Measurements from ENCODE around the gene RPL36AL. TPM values are rescaled to one million over a fixed set of nuclear protein-coding genes. Genes with fewer than 3 reads are reported as not detected.

RPL36AL gene
- total RNA-seq, 1 donor from 2014 or later = 237 TPM

- H3K36me3 Mint-ChIP-seq (ENCODE audit: low read depth) = peaks cover 58% of the 10 kb centered on the region
- peaks cover 66% of the 10 kb centered on the region for H3K4me1 Mint-ChIP-seq (ENCODE audit: low read depth)
- peaks cover 3% of the 10 kb centered on the region for H3K27me3 Mint-ChIP-seq (ENCODE audit: insufficient read depth)
- intact Hi-C loops (cut with micrococcal nuclease) = loop anchor here (10.0 kb wide), 1 partner anchor 1251 kb away; the partner anchor contains the start of gene NIN
- no peaks in the 10 kb centered on the region for H3K9me3 Mint-ChIP-seq
- peak overlapping the region; percentile 93 for H3K4me3 Mint-ChIP-seq
- H3K27ac Mint-ChIP-seq = peak overlapping the region; percentile 73
- no peak for DNase-seq (ENCODE audit: low spot score)
These were observed 36.8 kb downstream of the RPL36AL start for GRCh38 chr14:49583629-49584028.

- H3K4me1 Mint-ChIP-seq (ENCODE audit: low read depth) = peaks cover 61% of the 10 kb centered on the region
- H3K27ac Mint-ChIP-seq = peak overlapping the region; percentile 15
- DNase-seq (ENCODE audit: low spot score) = no peak
- no peaks in the 10 kb centered on the region for H3K9me3 Mint-ChIP-seq
- intact Hi-C loops (cut with micrococcal nuclease) = loop anchor here (10.0 kb wide), 1 partner anchor 1252 kb away; the partner anchor contains the start of gene NIN
- peaks cover 3% of the 10 kb centered on the region for H3K27me3 Mint-ChIP-seq (ENCODE audit: insufficient read depth)
- peaks cover 66% of the 10 kb centered on the region for H3K36me3 Mint-ChIP-seq (ENCODE audit: low read depth)
- peak overlapping the region; percentile 93 for H3K4me3 Mint-ChIP-seq
These were observed 38.1 kb downstream of the RPL36AL start for GRCh38 chr14:49582113-49582977.

- Mint-ChIP-seq H3K27me3 (ENCODE audit: insufficient read depth) (peaks cover 3% of the 10 kb centered on the region), H3K4me1 (ENCODE audit: low read depth) (peaks cover 54% of the 10 kb centered on the region), H3K4me3 (no peak overlapping the region), H3K27ac (peak overlapping the region; percentile 16), H3K9me3 (no peaks in the 10 kb centered on the region), H3K36me3 (ENCODE audit: low read depth) (peaks cover 71% of the 10 kb centered on the region)
- no peak for DNase-seq (ENCODE audit: low spot score)
- intact Hi-C loops (cut with micrococcal nuclease) = loop anchor here (10.0 kb wide), 1 partner anchor 1253 kb away; the partner anchor contains the start of gene NIN
These were observed 39.0 kb downstream of the RPL36AL start for GRCh38 chr14:49581209-49582112.

GRCh38 chr14:49579841-49580240, 40.6 kb downstream of the RPL36AL start:
- no peak for DNase-seq (ENCODE audit: low spot score)
- H3K27ac Mint-ChIP-seq = peak overlapping the region; percentile 4
- H3K4me3 Mint-ChIP-seq = no peak overlapping the region
- peaks cover 50% of the 10 kb centered on the region for H3K4me1 Mint-ChIP-seq (ENCODE audit: low read depth)
- intact Hi-C loops (cut with micrococcal nuclease) = loop anchor here (10.0 kb wide), 1 partner anchor 1255 kb away; the partner anchor contains the start of gene NIN
- peaks cover 56% of the 10 kb centered on the region for H3K36me3 Mint-ChIP-seq (ENCODE audit: low read depth)
- H3K27me3 Mint-ChIP-seq (ENCODE audit: insufficient read depth) = no peaks in the 10 kb centered on the region
- H3K9me3 Mint-ChIP-seq = no peaks in the 10 kb centered on the region

GRCh38 chr14:49578141-49578540, 42.3 kb downstream of the RPL36AL start:
- Mint-ChIP-seq H3K36me3 (ENCODE audit: low read depth) (peaks cover 54% of the 10 kb centered on the region), H3K27ac (no peak overlapping the region), H3K9me3 (no peaks in the 10 kb centered on the region), H3K4me1 (ENCODE audit: low read depth) (peaks cover 41% of the 10 kb centered on the region), H3K4me3 (no peak overlapping the region), H3K27me3 (ENCODE audit: insufficient read depth) (no peaks in the 10 kb centered on the region)
- intact Hi-C loops (cut with micrococcal nuclease) = no loop called here
- DNase-seq (ENCODE audit: low spot score) = no peak

GRCh38 chr14:49574038-49574437, 46.4 kb downstream of the RPL36AL start:
- Mint-ChIP-seq H3K9me3 (no peaks in the 10 kb centered on the region), H3K36me3 (ENCODE audit: low read depth) (peaks cover 37% of the 10 kb centered on the region), H3K4me3 (no peak overlapping the region), H3K27ac (no peak overlapping the region), H3K27me3 (ENCODE audit: insufficient read depth) (no peaks in the 10 kb centered on the region), H3K4me1 (ENCODE audit: low read depth) (peaks cover 4% of the 10 kb centered on the region)
- no peak for DNase-seq (ENCODE audit: low spot score)
- intact Hi-C loops (cut with micrococcal nuclease) = no loop called here

GRCh38 chr14:49569281-49569680, 51.1 kb downstream of the RPL36AL start:
- Mint-ChIP-seq H3K27ac (no peak overlapping the region), H3K4me1 (ENCODE audit: low read depth) (no peaks in the 10 kb centered on the region), H3K9me3 (no peaks in the 10 kb centered on the region), H3K4me3 (no peak overlapping the region), H3K36me3 (ENCODE audit: low read depth) (peaks cover 18% of the 10 kb centered on the region), H3K27me3 (ENCODE audit: insufficient read depth) (no peaks in the 10 kb centered on the region)
- DNase-seq (ENCODE audit: low spot score) = no peak
- intact Hi-C loops (cut with micrococcal nuclease) = no loop called here

Other genes with a start within 250 kb of the RPL36AL start
- gene RPS29, start 34.2 kb downstream of the RPL36AL start, total RNA-seq = 1,860 and 1,913 TPM in 2 replicates
- 45.1 and 46.7 TPM in 2 replicates for gene LRR1, start 21.7 kb downstream of the RPL36AL start, total RNA-seq
- 57.5 and 58.3 TPM in 2 replicates for gene MGAT2, start 173 bp upstream of the RPL36AL start, total RNA-seq
- 12.8 and 12.9 TPM in 2 replicates for gene DNAAF2, start 14.6 kb upstream of the RPL36AL start, total RNA-seq
- 46.8 and 46.9 TPM in 2 replicates for gene POLE2, start 67.6 kb upstream of the RPL36AL start, total RNA-seq
- gene KLHDC1, start 72.5 kb upstream of the RPL36AL start, total RNA-seq = 0.93 and 1.9 TPM in 2 replicates
- gene KLHDC2, start 147.5 kb upstream of the RPL36AL start, total RNA-seq = 23.7 and 26.2 TPM in 2 replicates
- 79.9 and 89.3 TPM in 2 replicates for gene NEMF, start 232.2 kb upstream of the RPL36AL start, total RNA-seq

Measured in activated T-helper 1 cell treated with anti-CD3 and anti-CD28 coated beads, Interleukin-12 subunit alpha, Interleukin-12 subunit beta, Interleukin-2, Interleukin-4 antibody, amounts not matched to agents 30 ng/mL and 10 ng/mL and 1 ng/mL, durations not matched to agents 14 hours and 24 hours and 36 hours (primary cell).